SU-DHL-6 (cell line): ENCODE data around the gene TMEM178A.

Experiments
- H2AFZ ChIP-seq: fragments of 200-600 bp; sonication (generic); 2 replicates; pipeline ENCODE4 v1.6.1; 2014; ENCODE audit warnings: low read depth, mild to moderate bottlenecking, moderate library complexity, mixed read lengths, antibody characterized with exemption, low read length; ENCODE audit not compliant: severe bottlenecking
- H3F3A ChIP-seq: fragments of 200-600 bp; shearing (Covaris generic); 2 replicates; pipeline ENCODE4 v1.6.0; 2016; ENCODE audit warnings: antibody characterized with exemption, mild to moderate bottlenecking; ENCODE audit not compliant: insufficient read depth
- H3K27ac ChIP-seq: fragments of 200-600 bp; sonication (generic); 2 replicates; pipeline ENCODE4 v1.5.1; 2016; ENCODE audit warnings: low read depth, mild to moderate bottlenecking, low read length, moderate library complexity, mixed read lengths
- H3K27me3 ChIP-seq: fragments of 200-600 bp; sonication (generic), shearing (Covaris generic); 2 replicates; pipeline ENCODE4 v1.6.0; 2014; ENCODE audit warnings: mild to moderate bottlenecking, low read length
- H3K36me3 ChIP-seq: fragments of 200-600 bp; sonication (generic); 2 replicates; pipeline ENCODE4 v1.6.1; 2014; ENCODE audit warnings: mild to moderate bottlenecking, low read length, mixed read lengths
- H3K4me2 ChIP-seq: fragments of 300-600, 200-600 bp; shearing (Covaris generic), sonication (generic); 2 replicates; pipeline ENCODE4 v1.6.0; 2014; ENCODE audit warnings: low read length, low read depth, mild to moderate bottlenecking; ENCODE audit not compliant: poor library complexity, severe bottlenecking
- H3K4me3 ChIP-seq: fragments of 200-600 bp; sonication (generic); 2 replicates; pipeline ENCODE4 v1.5.1; 2014; ENCODE audit warnings: antibody characterized with exemption, low read length, mild to moderate bottlenecking, mixed read lengths; ENCODE audit not compliant: insufficient read depth, poor library complexity, severe bottlenecking
- H3K79me2 ChIP-seq: fragments of 200-600 bp; sonication (generic); 2 replicates; pipeline ENCODE4 v1.6.1; 2014; ENCODE audit warnings: mild to moderate bottlenecking, low read length, moderate library complexity; ENCODE audit not compliant: insufficient read depth
- H3K9ac ChIP-seq: fragments of 200-600 bp; sonication (generic); 2 replicates; pipeline ENCODE4 v1.7.0; 2014; ENCODE audit warnings: mild to moderate bottlenecking, low read length
- H3K9me2 ChIP-seq: fragments of 200-600 bp; sonication (generic); replicated peaks from 2 replicates; pipeline ENCODE4 v1.6.1; 2014; ENCODE audit warnings: low read length; ENCODE audit not compliant: insufficient read depth
- H3K9me3 ChIP-seq: fragments of 200-600 bp; sonication (generic); 2 replicates; pipeline ENCODE4 v1.6.1; 2014; ENCODE audit warnings: low read length, mixed read lengths; ENCODE audit not compliant: insufficient read depth
- H4K20me1 ChIP-seq: fragments of 200-600 bp; sonication (generic); 2 replicates; pipeline ENCODE4 v1.6.1; 2014; ENCODE audit warnings: low read depth, mild to moderate bottlenecking, antibody characterized with exemption, low read length, moderate library complexity, mixed read lengths
- CTCF ChIP-seq: fragments of 200-600 bp; sonication (generic); IDR thresholded peaks from one replicate; pipeline ENCODE4 v1.5.1; 2017; ENCODE audit warnings: antibody characterized with exemption, mild to moderate bottlenecking, low read length, moderate library complexity; ENCODE audit not compliant: insufficient read depth, poor library complexity, severe bottlenecking
- EZH2phosphoT487 ChIP-seq: fragments of 200-600 bp; sonication (generic), shearing (Covaris generic); conservative IDR thresholded peaks from 2 replicates; pipeline ENCODE4 v1.6.1; 2018; ENCODE audit warnings: mild to moderate bottlenecking, antibody characterized with exemption, low read length, moderate library complexity, mixed read lengths

TMEM178A gene

GRCh38 chr2:39629646-39630045 is 36.1 kb upstream of the TMEM178A start:
- Histone ChIP-seq H3K9ac (no peak overlapping the region), H3K4me2 (no peak overlapping the region), H4K20me1 (no peaks in the 10 kb centered on the region), H3K27ac (no peak overlapping the region), H3K27me3 (no peaks in the 10 kb centered on the region), H3K36me3 (no peaks in the 10 kb centered on the region), H3K9me2 (no peaks in the 10 kb centered on the region), H3K4me3 (no peak overlapping the region), H3F3A (no peaks in the 10 kb centered on the region), H3K9me3 (no peaks in the 10 kb centered on the region), H2AFZ (no peak overlapping the region), H3K79me2 (no peaks in the 10 kb centered on the region)
- TF ChIP-seq CTCF (no peak), EZH2phosphoT487 (no peak)

- Histone ChIP-seq H3K9me2 (no peaks in the 10 kb centered on the region), H3F3A (no peaks in the 10 kb centered on the region), H2AFZ (no peak overlapping the region), H3K79me2 (no peaks in the 10 kb centered on the region), H3K4me3 (no peak overlapping the region), H3K36me3 (no peaks in the 10 kb centered on the region), H3K9ac (no peak overlapping the region), H3K27me3 (no peaks in the 10 kb centered on the region), H3K27ac (no peak overlapping the region), H3K4me2 (no peak overlapping the region), H4K20me1 (no peaks in the 10 kb centered on the region), H3K9me3 (no peaks in the 10 kb centered on the region)
- TF ChIP-seq CTCF: no peak
- TF ChIP-seq EZH2phosphoT487: no peak
Observed at GRCh38 chr2:39631256-39631655, 34.5 kb upstream of the TMEM178A start.

GRCh38 chr2:39631718-39632117 is 34.0 kb upstream of the TMEM178A start:
- no peak overlapping the region for H2AFZ ChIP-seq
- no peak overlapping the region for H3K4me2 ChIP-seq
- H3K4me3 ChIP-seq: no peak overlapping the region
- no peaks in the 10 kb centered on the region for H3K36me3 ChIP-seq
- no peaks in the 10 kb centered on the region for H3K9me2 ChIP-seq
- H3F3A ChIP-seq: no peaks in the 10 kb centered on the region
- H3K27ac ChIP-seq: no peak overlapping the region
- no peaks in the 10 kb centered on the region for H3K9me3 ChIP-seq
- TF ChIP-seq EZH2phosphoT487: no peak
- TF ChIP-seq CTCF: no peak
- no peaks in the 10 kb centered on the region for H3K27me3 ChIP-seq
- no peak overlapping the region for H3K9ac ChIP-seq
- H3K79me2 ChIP-seq: no peaks in the 10 kb centered on the region
- no peaks in the 10 kb centered on the region for H4K20me1 ChIP-seq
